Non-pigmented ciliary epithelial cell (primary cell): ENCODE results near the gene MPC1.
"Not testable (repeated sequence)": the region's sequence is repeated elsewhere in the genome, so short reads cannot be mapped to it uniquely, and the experiment has no call there.

Experiments
- DNase-seq: peaks from one replicate; pipeline ENCODE4 v3.0.0-alpha.2; 2010; ENCODE audit warnings: low read depth

MPC1 gene

GRCh38 chr6:166344921-166345320 is 37.8 kb downstream of the MPC1 start:
- not testable (repeated sequence) for DNase-seq

GRCh38 chr6:166344240-166344639 is 38.5 kb downstream of the MPC1 start:
- DNase-seq: no peak

- DNase-seq: no peak
These were observed 39.6 kb downstream of the MPC1 start for GRCh38 chr6:166343150-166343487.

GRCh38 chr6:166342349-166343149 is 40.2 kb downstream of the MPC1 start, which contains the start of gene SFT2D1:
Gene SFT2D1, minus strand, starts transcription at chr6:166342545. Its CDS starts 64 bp downstream, at chr6:166342481.
- DNase-seq: peak; percentile 34

- no peak for DNase-seq
These were observed 40.8 kb downstream of the MPC1 start for GRCh38 chr6:166341977-166342348.

- no peak for DNase-seq
These were observed 41.3 kb downstream of the MPC1 start for GRCh38 chr6:166341464-166341863.

GRCh38 chr6:166338854-166339253 is 43.9 kb downstream of the MPC1 start:
- no peak for DNase-seq

GRCh38 chr6:166336847-166337246 is 45.9 kb downstream of the MPC1 start:
- no peak for DNase-seq

- no peak for DNase-seq
These were observed 47.1 kb downstream of the MPC1 start for GRCh38 chr6:166335378-166336302.

GRCh38 chr6:166334878-166335277 is 47.9 kb downstream of the MPC1 start:
- no peak for DNase-seq

- no peak for DNase-seq
These were observed 49.4 kb downstream of the MPC1 start for GRCh38 chr6:166333172-166333995.

GRCh38 chr6:166331503-166332415 is 51.0 kb downstream of the MPC1 start:
- no peak for DNase-seq

- DNase-seq: no peak
These were observed 52.1 kb downstream of the MPC1 start for GRCh38 chr6:166330612-166331011.

GRCh38 chr6:166325383-166326042 is 57.2 kb downstream of the MPC1 start:
- DNase-seq: no peak

- DNase-seq: no peak
These were observed 59.3 kb downstream of the MPC1 start for GRCh38 chr6:166323395-166323794.

- no peak for DNase-seq
These were observed 63.8 kb downstream of the MPC1 start for GRCh38 chr6:166318649-166319600.

GRCh38 chr6:166318227-166318626 is 64.5 kb downstream of the MPC1 start:
- DNase-seq: no peak

GRCh38 chr6:166317261-166318212 is 65.2 kb downstream of the MPC1 start:
- DNase-seq: no peak
